Measurements from ENCODE around the gene PHF11. TPM values are rescaled to one million over a fixed set of nuclear protein-coding genes. Genes with fewer than 3 reads are reported as not detected.

PHF11 gene
- total and polyA plus RNA-seq, 2 donors (not counting 1 experiment from before 2014, with no cell fraction given): 26.8 to 46.8 TPM

- Histone ChIP-seq H3K9ac (ENCODE audit: insufficient read depth, low read length) (no peak overlapping the region), H3K79me2 (ENCODE audit: control insufficient read depth, insufficient read depth, low read length) (no peaks in the 10 kb centered on the region), H3K4me2 (ENCODE audit: extremely low read depth, insufficient read depth, low read length) (no peak overlapping the region), H3K9me3 (ENCODE audit: control insufficient read depth, insufficient read depth, low read depth, low read length) (no peaks in the 10 kb centered on the region), H4K20me1 (ENCODE audit: control insufficient read depth, extremely low read depth, insufficient read depth, low read length) (no peaks in the 10 kb centered on the region), H3K4me1 (ENCODE audit: control insufficient read depth, extremely low read depth, insufficient read depth, low read length) (peaks cover 3% of the 10 kb centered on the region), H3K27ac (ENCODE audit: insufficient read depth, low read length) (no peak overlapping the region), H3K27me3 (ENCODE audit: control insufficient read depth, insufficient read depth, low read length) (no peaks in the 10 kb centered on the region), H2AFZ (ENCODE audit: low read length) (no peak overlapping the region), H3K36me3 (ENCODE audit: control insufficient read depth, insufficient read depth, low read length) (no peaks in the 10 kb centered on the region), H3K4me3 (replicated peaks in 1 of 4; ENCODE audit: control extremely low read depth in 1 of 4, insufficient read depth in 1 of 4, low read depth in 3 of 4, low read length in 4 of 4) (no peak overlapping the region)
- DNase-seq (ENCODE audit: low read depth in 2 of 2): no peak
- no peak for TF ChIP-seq CTCF (conservative IDR thresholded peaks at IDR 0.05 in 1 of 2, IDR thresholded peaks at IDR 0.05 in 1 of 2; ENCODE audit: low read depth in 1 of 2, low read length in 2 of 2)
- no peak for TF ChIP-seq EZH2 (IDR thresholded peaks at IDR 0.05; ENCODE audit: low read length, missing control alignments)
Measured at GRCh38 chr13:49571299-49572240, 75.8 kb downstream of the PHF11 start.

Other genes starting within 250 kb of the PHF11 start
- 6.1 and 6.7 TPM in 2 replicates for gene CDADC1, start 248.0 kb upstream of the PHF11 start, total RNA-seq
- 4.1 and 6.6 TPM in 2 replicates for gene CDADC1, start 248.0 kb upstream of the PHF11 start, polyA plus RNA-seq
- 9.4 and 11.3 TPM in 2 replicates for gene CAB39L, start 51.9 kb upstream of the PHF11 start, total RNA-seq
- gene CAB39L, start 51.9 kb upstream of the PHF11 start, polyA plus RNA-seq: 11.8 and 13.0 TPM in 2 replicates
- gene SETDB2, start 51.7 kb upstream of the PHF11 start, total RNA-seq: 13.4 and 13.7 TPM in 2 replicates
- 8.3 and 10.4 TPM in 2 replicates for gene SETDB2, start 51.7 kb upstream of the PHF11 start, polyA plus RNA-seq
- 29.8 and 42.6 TPM in 2 replicates for gene RCBTB1, start 89.6 kb downstream of the PHF11 start, total RNA-seq
- 22.7 and 22.8 TPM in 2 replicates for gene RCBTB1, start 89.6 kb downstream of the PHF11 start, polyA plus RNA-seq
- under 0.01 TPM in 1 of 2 replicates, not detected in the other for gene ARL11, start 132.6 kb downstream of the PHF11 start, total RNA-seq
- gene ARL11, start 132.6 kb downstream of the PHF11 start, polyA plus RNA-seq: not detected in 2 replicates
- 90.3 and 93.7 TPM in 2 replicates for gene EBPL, start 195.5 kb downstream of the PHF11 start, total RNA-seq
- gene EBPL, start 195.5 kb downstream of the PHF11 start, polyA plus RNA-seq: 69.4 and 78.2 TPM in 2 replicates

All from fibroblast of lung (primary cell).